GM18951 (cell line): ENCODE results near the gene HNRNPDL.
"Not testable (repeated sequence)": the region's sequence is repeated elsewhere in the genome, so short reads cannot be mapped to it uniquely, and the experiment has no call there.

ENCODE experiments used
- POLR2A ChIP-seq: IDR thresholded peaks from 4 replicates; pipeline ENCODE4 v1.6.1; 2011; ENCODE audit warnings: mild to moderate bottlenecking; ENCODE audit not compliant: insufficient read length, insufficient read depth; ENCODE audit errors: extremely low read depth
- in situ Hi-C: fragments of 300-500 bp; cut with MboI; formaldehyde crosslinking; loops from one replicate; pipeline ENCODE4 v1.12.0; 2022; ENCODE audit warnings: low sequenced_read_pairs, mixed read lengths, inconsistent platforms; ENCODE audit not compliant: unreplicated experiment

HNRNPDL gene

GRCh38 chr4:82430193-82430963 is at the start of gene HNRNPDL, which contains the start of gene ENOPH1:
TSS of gene HNRNPDL (minus strand) at chr4:82430462. CDS start at chr4:82429690, 772 bp downstream.
TSS of gene ENOPH1 (plus strand) at chr4:82430590. CDS start at chr4:82430830, 240 bp downstream.
- in situ Hi-C loops: no loop called here
- TF ChIP-seq POLR2A: peak; percentile 63

- no peak for TF ChIP-seq POLR2A
- in situ Hi-C loops: no loop called here
Observed at GRCh38 chr4:82479562-82479961, 49.3 kb upstream of the HNRNPDL start.

- in situ Hi-C loops: not testable (repeated sequence)
Observed at GRCh38 chr4:82477469-82477868, 47.2 kb upstream of the HNRNPDL start.

- in situ Hi-C loops: not testable (repeated sequence)
Observed at GRCh38 chr4:82475931-82476330, 45.7 kb upstream of the HNRNPDL start.

- no peak for TF ChIP-seq POLR2A
- in situ Hi-C loops: no loop called here
Observed at GRCh38 chr4:82473621-82474164, 43.4 kb upstream of the HNRNPDL start.

GRCh38 chr4:82473080-82473479 is 42.8 kb upstream of the HNRNPDL start:
- in situ Hi-C loops: not testable (repeated sequence)

- no peak for TF ChIP-seq POLR2A
- in situ Hi-C loops: no loop called here
Observed at GRCh38 chr4:82469791-82470345, 39.6 kb upstream of the HNRNPDL start.

GRCh38 chr4:82467471-82467870 is 37.2 kb upstream of the HNRNPDL start:
- in situ Hi-C loops: no loop called here
- TF ChIP-seq POLR2A: no peak

GRCh38 chr4:82463221-82463620 is 33.0 kb upstream of the HNRNPDL start:
- in situ Hi-C loops: no loop called here
- no peak for TF ChIP-seq POLR2A

GRCh38 chr4:82462415-82462831 is 32.2 kb upstream of the HNRNPDL start:
- TF ChIP-seq POLR2A: no peak
- in situ Hi-C loops: no loop called here

- no peak for TF ChIP-seq POLR2A
- in situ Hi-C loops: no loop called here
Observed at GRCh38 chr4:82461710-82462109, 31.4 kb upstream of the HNRNPDL start.

- TF ChIP-seq POLR2A: no peak
- in situ Hi-C loops: no loop called here
Observed at GRCh38 chr4:82458729-82459128, 28.5 kb upstream of the HNRNPDL start.

GRCh38 chr4:82457266-82457665 is 27.0 kb upstream of the HNRNPDL start:
- in situ Hi-C loops: no loop called here
- no peak for TF ChIP-seq POLR2A

- in situ Hi-C loops: no loop called here
- no peak for TF ChIP-seq POLR2A
Observed at GRCh38 chr4:82452026-82452425, 21.8 kb upstream of the HNRNPDL start.
